ENCODE data around the gene IGFL2.

DNA sequence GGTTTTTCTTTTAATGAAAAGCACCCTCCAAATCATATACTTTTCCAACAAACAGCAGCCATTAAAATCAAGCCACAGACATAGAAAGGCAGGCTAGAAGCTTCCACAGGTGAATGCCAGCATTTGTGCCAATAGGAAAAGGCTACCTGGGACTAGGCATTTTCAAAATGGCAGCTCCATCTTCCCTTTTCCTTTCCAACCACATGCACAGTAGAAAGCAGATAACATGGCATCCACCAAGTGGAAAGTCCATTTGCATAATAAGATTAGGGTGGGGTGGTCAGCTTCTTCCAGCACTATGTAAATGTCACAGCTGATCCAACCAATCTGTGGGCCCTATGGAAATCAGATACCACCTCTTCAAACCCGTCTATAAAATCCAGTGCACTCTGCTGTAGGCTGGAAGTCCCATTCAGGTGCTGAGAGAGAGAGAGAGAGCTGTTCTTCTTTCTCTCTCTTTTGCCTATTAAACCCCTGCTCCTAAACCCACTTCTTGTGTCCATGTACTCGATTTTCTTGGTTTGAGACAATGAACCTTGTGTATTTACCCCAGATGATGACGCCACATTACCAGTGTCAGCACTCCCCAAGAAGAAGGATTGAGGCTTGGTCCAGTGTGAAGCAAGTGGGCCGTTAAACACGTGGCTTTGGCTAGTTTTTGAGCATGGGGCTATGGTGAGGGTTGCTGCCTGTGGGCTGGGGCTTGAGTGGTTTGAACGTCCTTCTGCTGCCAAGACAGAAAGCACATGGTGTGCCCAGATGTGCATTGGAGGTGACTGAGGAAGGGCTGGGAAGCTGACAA is 57.3 kb downstream of the IGFL2 start:
- TF ChIP-seq GATA2 (IDR thresholded peaks at IDR 0.05; ENCODE audit: low read depth, low read length) = no peak
- TF ChIP-seq GATA3 (IDR thresholded peaks at IDR 0.05; ENCODE audit: low read depth, low read length) = no peak

Data from SH-SY5Y (cell line).